ENCODE measurements around the gene NUP133. TPM values are rescaled to one million over a fixed set of nuclear protein-coding genes. Genes with fewer than 3 reads are reported as not detected.

Gene NUP133
- total RNA-seq, 1 experiment from 2014 or later = 59.0 TPM

DNA sequence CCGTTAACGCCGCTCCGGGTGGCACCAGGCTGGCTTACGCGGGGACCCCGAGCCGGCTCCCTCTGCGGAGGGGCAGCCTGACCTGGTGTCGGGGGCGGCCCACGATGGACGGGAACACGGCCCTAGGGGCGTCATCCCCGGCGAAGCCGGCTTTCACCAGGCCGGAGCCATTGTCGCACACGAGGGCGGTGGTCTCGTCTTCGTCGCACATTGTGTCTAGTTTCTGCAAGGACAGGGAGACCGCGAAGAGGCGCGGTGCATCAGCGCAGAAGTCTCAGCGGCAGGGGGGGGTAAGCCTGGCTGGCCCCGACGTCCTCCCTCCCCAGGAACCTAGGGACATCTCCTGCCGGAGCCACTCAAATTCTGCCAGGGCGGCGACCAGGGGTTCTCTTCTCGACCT is 75.2 kb downstream of the NUP133 start:
- no TSS peak for BruUV-seq (replicated peaks)
- no peak for DNase-seq (ENCODE audit: low spot score)
- TF ChIP-seq EZH2 (IDR thresholded peaks at IDR 0.05; ENCODE audit: borderline replicate concordance, low read depth, low read length, poor library complexity, severe bottlenecking) = peak; percentile 86
- TF ChIP-seq, protein P1, sequence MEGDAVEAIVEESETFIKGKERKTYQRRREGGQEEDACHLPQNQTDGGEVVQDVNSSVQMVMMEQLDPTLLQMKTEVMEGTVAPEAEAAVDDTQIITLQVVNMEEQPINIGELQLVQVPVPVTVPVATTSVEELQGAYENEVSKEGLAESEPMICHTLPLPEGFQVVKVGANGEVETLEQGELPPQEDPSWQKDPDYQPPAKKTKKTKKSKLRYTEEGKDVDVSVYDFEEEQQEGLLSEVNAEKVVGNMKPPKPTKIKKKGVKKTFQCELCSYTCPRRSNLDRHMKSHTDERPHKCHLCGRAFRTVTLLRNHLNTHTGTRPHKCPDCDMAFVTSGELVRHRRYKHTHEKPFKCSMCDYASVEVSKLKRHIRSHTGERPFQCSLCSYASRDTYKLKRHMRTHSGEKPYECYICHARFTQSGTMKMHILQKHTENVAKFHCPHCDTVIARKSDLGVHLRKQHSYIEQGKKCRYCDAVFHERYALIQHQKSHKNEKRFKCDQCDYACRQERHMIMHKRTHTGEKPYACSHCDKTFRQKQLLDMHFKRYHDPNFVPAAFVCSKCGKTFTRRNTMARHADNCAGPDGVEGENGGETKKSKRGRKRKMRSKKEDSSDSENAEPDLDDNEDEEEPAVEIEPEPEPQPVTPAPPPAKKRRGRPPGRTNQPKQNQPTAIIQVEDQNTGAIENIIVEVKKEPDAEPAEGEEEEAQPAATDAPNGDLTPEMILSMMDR (conservative IDR thresholded peaks at IDR 0.05; ENCODE audit: low read depth, low read length) = no peak
- intact Hi-C loops (cut with micrococcal nuclease; ENCODE audit: unreplicated experiment) = no loop called here
- ChIA-PET POLR2A (ENCODE audit: low non-redundant PET) (no interaction called here), CTCF (no interaction called here)
- H3K27ac ChIP-seq (ENCODE audit: low read depth, low read length, poor library complexity, severe bottlenecking) = no peak overlapping the region
- H3K4me1 ChIP-seq (ENCODE audit: insufficient read depth, low read length, poor library complexity, severe bottlenecking) = peaks cover 13% of the 10 kb centered on the region
- no peaks in the 10 kb centered on the region for H3K36me3 ChIP-seq (ENCODE audit: insufficient read depth, low read length, poor library complexity, severe bottlenecking)
- peaks cover 67% of the 10 kb centered on the region for H3K27me3 ChIP-seq (replicated peaks; ENCODE audit: insufficient read depth, low read depth, low read length, poor library complexity)
- no peak overlapping the region for H3K4me3 ChIP-seq (ENCODE audit: low read depth, low read length, poor library complexity, severe bottlenecking)
- H3K9me3 ChIP-seq (ENCODE audit: low read depth, low read length, poor library complexity, severe bottlenecking) = no peaks in the 10 kb centered on the region

- Histone ChIP-seq H3K27ac (ENCODE audit: low read depth, low read length, poor library complexity, severe bottlenecking) (no peak overlapping the region), H3K4me3 (ENCODE audit: low read depth, low read length, poor library complexity, severe bottlenecking) (peak overlapping the region; percentile 37), H3K36me3 (ENCODE audit: insufficient read depth, low read length, poor library complexity, severe bottlenecking) (no peaks in the 10 kb centered on the region), H3K27me3 (replicated peaks; ENCODE audit: insufficient read depth, low read depth, low read length, poor library complexity) (peaks cover 70% of the 10 kb centered on the region), H3K4me1 (ENCODE audit: insufficient read depth, low read length, poor library complexity, severe bottlenecking) (peaks cover 13% of the 10 kb centered on the region), H3K9me3 (ENCODE audit: low read depth, low read length, poor library complexity, severe bottlenecking) (no peaks in the 10 kb centered on the region)
- ChIA-PET CTCF (no interaction called here), POLR2A (ENCODE audit: low non-redundant PET) (no interaction called here)
- no peak for DNase-seq (ENCODE audit: low spot score)
- intact Hi-C loops (cut with micrococcal nuclease; ENCODE audit: unreplicated experiment) = no loop called here
- BruUV-seq (replicated peaks) = no TSS peak
- peak; percentile 73 for TF ChIP-seq EZH2 (IDR thresholded peaks at IDR 0.05; ENCODE audit: borderline replicate concordance, low read depth, low read length, poor library complexity, severe bottlenecking)
- TF ChIP-seq, protein P1 (conservative IDR thresholded peaks at IDR 0.05; ENCODE audit: low read depth, low read length) = no peak
These were observed 76.1 kb downstream of the NUP133 start for GRCh38 chr1:229432116-229432461.

DNA sequence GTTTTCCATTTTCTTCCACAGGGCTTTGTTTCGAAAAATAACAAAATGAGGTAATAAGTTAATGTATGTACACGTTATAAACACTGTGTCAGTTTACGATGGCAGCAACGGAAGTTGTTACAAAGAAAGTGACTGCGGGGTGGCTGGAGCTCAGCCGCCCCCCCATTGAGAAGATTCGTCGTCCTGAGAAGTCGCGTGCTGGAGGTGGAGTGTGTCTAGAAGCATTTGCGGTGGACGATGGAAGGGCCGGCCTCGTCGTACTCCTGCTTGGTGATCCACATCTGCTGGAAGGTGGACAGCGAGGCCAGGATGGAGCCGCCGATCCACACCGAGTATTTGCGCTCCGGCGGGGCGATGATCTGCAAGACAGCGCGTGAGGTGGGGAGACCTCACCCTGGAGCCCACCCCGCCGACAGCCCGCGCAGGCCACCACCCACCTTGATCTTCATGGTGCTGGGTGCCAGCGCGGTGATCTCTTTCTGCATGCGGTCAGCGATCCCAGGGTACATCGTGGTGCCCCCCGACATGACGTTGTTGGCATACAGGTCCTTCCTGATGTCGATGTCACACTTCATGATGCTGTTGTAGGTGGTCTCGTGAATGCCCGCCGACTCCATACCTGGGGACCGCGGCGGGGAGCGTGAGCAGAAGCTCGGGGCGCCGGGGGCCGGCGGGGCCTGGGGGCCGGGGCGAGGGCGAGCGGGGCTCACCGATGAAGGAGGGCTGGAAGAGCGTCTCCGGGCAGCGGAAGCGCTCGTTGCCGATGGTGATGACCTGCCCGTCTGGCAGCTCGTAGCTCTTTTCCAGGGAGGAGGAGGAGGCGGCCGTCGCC is 76.6 kb downstream of the NUP133 start:
- TF ChIP-seq EZH2 (IDR thresholded peaks at IDR 0.05; ENCODE audit: borderline replicate concordance, low read depth, low read length, poor library complexity, severe bottlenecking) = peak; percentile 96
- TF ChIP-seq, protein P1 (conservative IDR thresholded peaks at IDR 0.05; ENCODE audit: low read depth, low read length) = no peak
- peak overlapping the region; percentile 37 for H3K4me3 ChIP-seq (ENCODE audit: low read depth, low read length, poor library complexity, severe bottlenecking)
- H3K36me3 ChIP-seq (ENCODE audit: insufficient read depth, low read length, poor library complexity, severe bottlenecking) = no peaks in the 10 kb centered on the region
- no peaks in the 10 kb centered on the region for H3K9me3 ChIP-seq (ENCODE audit: low read depth, low read length, poor library complexity, severe bottlenecking)
- peak; percentile 90 for DNase-seq (ENCODE audit: low spot score)
- intact Hi-C loops (cut with micrococcal nuclease; ENCODE audit: unreplicated experiment) = no loop called here
- ChIA-PET CTCF (no interaction called here), POLR2A (ENCODE audit: low non-redundant PET) (interaction anchor here (0.6 kb wide), 1 partner anchor 1118 kb away, joined by 5 read pairs; no protein-coding TSS in a partner anchor)
- peaks cover 76% of the 10 kb centered on the region for H3K27me3 ChIP-seq (replicated peaks; ENCODE audit: insufficient read depth, low read depth, low read length, poor library complexity)
- no TSS peak for BruUV-seq (replicated peaks)
- no peak overlapping the region for H3K27ac ChIP-seq (ENCODE audit: low read depth, low read length, poor library complexity, severe bottlenecking)
- peaks cover 13% of the 10 kb centered on the region for H3K4me1 ChIP-seq (ENCODE audit: insufficient read depth, low read length, poor library complexity, severe bottlenecking)
